HepG2 (cell line): ENCODE results near the gene CACNA1G. TPM values are rescaled to one million over a fixed set of nuclear protein-coding genes. Genes with fewer than 3 reads are reported as not detected.

Experiments used
- ATAC-seq: fragments of 200-7000 bp; cut with Tn5 transposase; 3 replicates; pipeline ENCODE4 v1.9.1; 2020; ENCODE audit warnings: mild to moderate bottlenecking, moderate library complexity
- BruUV-seq: library from RNA; stranded (reverse); fragments of 400-500 nt; replicated peaks from 2 replicates; lab custom pipeline; 2021; lab: Mats Ljungman, UMichigan
- CTCF ChIA-PET: fragments of 300-600 bp; formaldehyde crosslinking; extraction: SDS; loops from one replicate; lab custom pipeline; 2021; ENCODE audit warnings: low total read pairs, inconsistent platforms, low intra/inter-chr PET ratio; lab: Yijun Ruan, JAX
- POLR2A ChIA-PET: fragments of 350-600 bp; sonication (Branson Sonifier 250); formaldehyde crosslinking; loops from one replicate; lab custom pipeline; 2020; ENCODE audit warnings: antibody characterized with exemption, inconsistent platforms; lab: Yijun Ruan, JAX
- DNase-seq: peaks from one replicate; pipeline ENCODE4 v3.0.0-alpha.2; 2015; ENCODE audit warnings: low spot score
- FAIRE-seq: peaks from 3 replicates; lab custom pipeline; 2011; peaks lifted over from hg19 to GRCh38; lab: Jason Lieb, UNC
- H2AFZ ChIP-seq: one replicate; pipeline ENCODE4 v1.6.1; 2011; ENCODE audit warnings: low read length, inconsistent platforms
- H3K27ac ChIP-seq: fragments of 300-600 bp; 3 replicates; pipeline ENCODE4 v1.8.0; 2011; ENCODE audit warnings: mixed run types, mild to moderate bottlenecking, mixed read lengths, low read length, inconsistent platforms; ENCODE audit not compliant: insufficient read depth; ENCODE audit errors: extremely low read length
- H3K27me3 ChIP-seq, 2 experiments: fragments of 200-600 bp in 1 of 2; 2 replicates in 1 of 2; 3 replicates in 1 of 2; pipeline versions ENCODE4 v1.6.0 to v1.8.0; 2011; ENCODE audit warnings: low read length in 2 of 2, mild to moderate bottlenecking in 2 of 2, moderate library complexity in 2 of 2, inconsistent platforms in 1 of 2; ENCODE audit not compliant: insufficient read depth in 2 of 2, control insufficient read depth in 1 of 2
- H3K36me3 ChIP-seq, 2 experiments: fragments of 200-600 bp in 1 of 2; replicated peaks in 1 of 2; 2 replicates in 1 of 2; 3 replicates in 1 of 2; pipeline versions ENCODE4 v1.5.1 to v1.8.0; 2011; ENCODE audit warnings: low read length in 2 of 2, inconsistent platforms in 1 of 2; ENCODE audit not compliant: insufficient read depth in 2 of 2, control insufficient read depth in 1 of 2
- H3K4me1 ChIP-seq: 2 replicates; pipeline ENCODE4 v1.5.1; 2012; ENCODE audit warnings: low read length, inconsistent platforms; ENCODE audit not compliant: insufficient read depth
- H3K4me2 ChIP-seq: 2 replicates; pipeline ENCODE4 v1.6.0; 2011; ENCODE audit warnings: low read depth, low read length, inconsistent platforms
- H3K4me3 ChIP-seq, 3 experiments: fragments of 200-600 bp in 1 of 3; sonication (generic), shearing (Covaris generic) in 1 of 3; replicated peaks in 1 of 3; 2 replicates each; pipeline ENCODE4 v1.5.1; 2011 to 2016; ENCODE audit warnings: low read length in 3 of 3, inconsistent platforms in 2 of 3, low read depth in 2 of 3, mild to moderate bottlenecking in 2 of 3, control low read depth in 1 of 3, mixed read lengths in 1 of 3; ENCODE audit not compliant: insufficient read depth in 1 of 3
- H3K79me2 ChIP-seq: one replicate; pipeline ENCODE4 v1.6.1; 2011; ENCODE audit warnings: low read length, inconsistent platforms; ENCODE audit not compliant: insufficient read depth
- H3K9ac ChIP-seq: 2 replicates; pipeline ENCODE4 v1.6.0; 2011; ENCODE audit warnings: mild to moderate bottlenecking, low read depth, low read length, inconsistent platforms; ENCODE audit not compliant: insufficient read depth
- H3K9me3 ChIP-seq: 2 replicates; pipeline ENCODE4 v1.5.1; 2012; ENCODE audit warnings: mild to moderate bottlenecking, low read length
- H4K20me1 ChIP-seq: 2 replicates; pipeline ENCODE4 v1.6.0; 2011; ENCODE audit warnings: inconsistent platforms, mild to moderate bottlenecking, low read length, moderate library complexity; ENCODE audit not compliant: insufficient read depth
- RAD51 ChIP-seq: fragments of 450-650 bp; IDR thresholded peaks from 2 replicates; pipeline ENCODE4 v1.6.1; 2016; ENCODE audit warnings: borderline replicate concordance
- U2AF1 ChIP-seq: fragments of 200-400 bp; formaldehyde crosslinking; optimal IDR thresholded peaks from 2 replicates; pipeline ENCODE3; 2017; ENCODE audit warnings: mild to moderate bottlenecking, low read depth, low read length
- ZBTB43 ChIP-seq: sonication (generic); formaldehyde crosslinking; conservative IDR thresholded peaks from 2 replicates; pipeline ENCODE4 v1.4.0; 2020; ENCODE audit warnings: missing genetic modification reagents
- ZNF12 ChIP-seq: sonication (generic); formaldehyde crosslinking; IDR thresholded peaks from 2 replicates; pipeline ENCODE4 v1.5.0; 2020; ENCODE audit warnings: missing genetic modification reagents
- WGBS: methylation state at CpG from one replicate; pipeline ENCODE4 v1.1.6; 2017; ENCODE audit warnings: low lambda C conversion rate; 5-methylcytosine and 5-hydroxymethylcytosine counted together
- in situ Hi-C: cut with HindIII; loops from 2 replicates; pipeline ENCODE4 v1.10.0; 2017; ENCODE audit warnings: low pct_unique_long_range_greater_than_20kb; ENCODE audit not compliant: extremely low pct_ligation_motif_present
- intact Hi-C: fragments of 100-400 bp; cut with micrococcal nuclease; formaldehyde crosslinking; loops from one replicate; pipeline ENCODE4 v1.10.0; 2022; ENCODE audit not compliant: unreplicated experiment
- polyA plus RNA-seq, 8 experiments: library from polyadenylated mRNA; depleted of rRNA in 3 of 8; stranded (reverse) in 7 of 8; unstranded in 1 of 8; fragments of >200 nt; fragmentation: Illumina TruSeq in 4 of 8; extraction: Trizol in 4 of 8; gene quantifications; 2 replicates each; pipeline versions ENCODE4 v1.2.1 to v1.2.3, GENCODE V29; 2011 to 2016; ENCODE audit warnings: low read depth in 4 of 8, missing spikeins in 1 of 8, mixed read lengths in 1 of 8; ENCODE audit not compliant: insufficient read depth in 1 of 8
- total RNA-seq, 5 experiments: library from RNA; depleted of rRNA; stranded (reverse); fragments of >200 nt; fragmentation: Illumina TruSeq; extraction: Trizol; gene quantifications; 2 replicates each; pipeline ENCODE4 v1.2.3, GENCODE V29; 2016; ENCODE audit warnings: low read depth in 1 of 5
- TF ChIP-seq, protein P1 (sequence below): sonication (generic); formaldehyde crosslinking; IDR thresholded peaks from 2 replicates; pipeline ENCODE4 v1.4.0; 2020; ENCODE audit warnings: mild to moderate bottlenecking, missing genetic modification reagents

Gene CACNA1G
- total and polyA plus RNA-seq, 2 of the 13 experiments (the other 11 are each of a cell fraction or from before 2014, with no cell fraction given), result 0.02 TPM; not detected in 1

DNA sequence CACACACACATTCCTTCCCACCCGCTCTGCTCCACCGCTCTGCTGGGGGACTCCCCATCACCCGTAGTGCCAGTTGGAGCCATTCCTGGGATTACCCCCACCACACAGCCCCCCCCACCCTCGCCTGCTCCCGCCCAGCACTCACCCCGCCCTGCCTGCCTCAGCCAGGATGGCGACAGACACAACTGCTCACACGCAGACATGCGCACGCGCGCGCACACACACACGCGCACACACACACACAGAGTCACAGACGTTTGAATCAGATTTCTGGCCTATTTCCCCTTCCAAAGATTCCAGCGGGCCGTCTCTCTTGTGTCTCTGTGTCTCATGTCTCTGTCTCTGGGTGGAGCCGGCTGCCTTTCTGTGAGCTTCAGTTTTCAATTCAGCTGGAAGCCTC lies 4.4 kb downstream of the CACNA1G start:
- ChIA-PET CTCF (interaction anchor here (0.8 kb wide), 1 partner anchor 70 kb away, joined by 3 read pairs; the partner anchor contains the start of gene ABCC3), POLR2A (no interaction called here)
- H3K9ac ChIP-seq, result no peak overlapping the region
- H3K27me3 ChIP-seq, result peaks cover 35 to 86% of the 10 kb centered on the region in 2 experiments
- FAIRE-seq (no peak), ATAC-seq (no peak), DNase-seq (no peak)
- 57% methylated on average over 19 of the region's 19 CpGs for WGBS
- H3K4me2 ChIP-seq, result no peak overlapping the region
- H2AFZ ChIP-seq, result no peak overlapping the region
- no peaks in the 10 kb centered on the region for H3K79me2 ChIP-seq
- H3K4me3 ChIP-seq, result no peak overlapping the region
- intact Hi-C loops, result no loop called here
- no peaks in the 10 kb centered on the region for H3K9me3 ChIP-seq
- H3K4me1 ChIP-seq, result peaks cover 6% of the 10 kb centered on the region
- peaks cover 5% of the 10 kb centered on the region; the same call in 1 of the 2 replicates for H4K20me1 ChIP-seq
- BruUV-seq, result no TSS peak
- H3K36me3 ChIP-seq, result no peaks in the 10 kb centered on the region
- H3K27ac ChIP-seq, result no peak overlapping the region
- in situ Hi-C loops, result no loop called here
- TF ChIP-seq RAD51, result no peak
- TF ChIP-seq ZBTB43 (CRISPR knock-in tag), result no peak
- TF ChIP-seq, protein P1, sequence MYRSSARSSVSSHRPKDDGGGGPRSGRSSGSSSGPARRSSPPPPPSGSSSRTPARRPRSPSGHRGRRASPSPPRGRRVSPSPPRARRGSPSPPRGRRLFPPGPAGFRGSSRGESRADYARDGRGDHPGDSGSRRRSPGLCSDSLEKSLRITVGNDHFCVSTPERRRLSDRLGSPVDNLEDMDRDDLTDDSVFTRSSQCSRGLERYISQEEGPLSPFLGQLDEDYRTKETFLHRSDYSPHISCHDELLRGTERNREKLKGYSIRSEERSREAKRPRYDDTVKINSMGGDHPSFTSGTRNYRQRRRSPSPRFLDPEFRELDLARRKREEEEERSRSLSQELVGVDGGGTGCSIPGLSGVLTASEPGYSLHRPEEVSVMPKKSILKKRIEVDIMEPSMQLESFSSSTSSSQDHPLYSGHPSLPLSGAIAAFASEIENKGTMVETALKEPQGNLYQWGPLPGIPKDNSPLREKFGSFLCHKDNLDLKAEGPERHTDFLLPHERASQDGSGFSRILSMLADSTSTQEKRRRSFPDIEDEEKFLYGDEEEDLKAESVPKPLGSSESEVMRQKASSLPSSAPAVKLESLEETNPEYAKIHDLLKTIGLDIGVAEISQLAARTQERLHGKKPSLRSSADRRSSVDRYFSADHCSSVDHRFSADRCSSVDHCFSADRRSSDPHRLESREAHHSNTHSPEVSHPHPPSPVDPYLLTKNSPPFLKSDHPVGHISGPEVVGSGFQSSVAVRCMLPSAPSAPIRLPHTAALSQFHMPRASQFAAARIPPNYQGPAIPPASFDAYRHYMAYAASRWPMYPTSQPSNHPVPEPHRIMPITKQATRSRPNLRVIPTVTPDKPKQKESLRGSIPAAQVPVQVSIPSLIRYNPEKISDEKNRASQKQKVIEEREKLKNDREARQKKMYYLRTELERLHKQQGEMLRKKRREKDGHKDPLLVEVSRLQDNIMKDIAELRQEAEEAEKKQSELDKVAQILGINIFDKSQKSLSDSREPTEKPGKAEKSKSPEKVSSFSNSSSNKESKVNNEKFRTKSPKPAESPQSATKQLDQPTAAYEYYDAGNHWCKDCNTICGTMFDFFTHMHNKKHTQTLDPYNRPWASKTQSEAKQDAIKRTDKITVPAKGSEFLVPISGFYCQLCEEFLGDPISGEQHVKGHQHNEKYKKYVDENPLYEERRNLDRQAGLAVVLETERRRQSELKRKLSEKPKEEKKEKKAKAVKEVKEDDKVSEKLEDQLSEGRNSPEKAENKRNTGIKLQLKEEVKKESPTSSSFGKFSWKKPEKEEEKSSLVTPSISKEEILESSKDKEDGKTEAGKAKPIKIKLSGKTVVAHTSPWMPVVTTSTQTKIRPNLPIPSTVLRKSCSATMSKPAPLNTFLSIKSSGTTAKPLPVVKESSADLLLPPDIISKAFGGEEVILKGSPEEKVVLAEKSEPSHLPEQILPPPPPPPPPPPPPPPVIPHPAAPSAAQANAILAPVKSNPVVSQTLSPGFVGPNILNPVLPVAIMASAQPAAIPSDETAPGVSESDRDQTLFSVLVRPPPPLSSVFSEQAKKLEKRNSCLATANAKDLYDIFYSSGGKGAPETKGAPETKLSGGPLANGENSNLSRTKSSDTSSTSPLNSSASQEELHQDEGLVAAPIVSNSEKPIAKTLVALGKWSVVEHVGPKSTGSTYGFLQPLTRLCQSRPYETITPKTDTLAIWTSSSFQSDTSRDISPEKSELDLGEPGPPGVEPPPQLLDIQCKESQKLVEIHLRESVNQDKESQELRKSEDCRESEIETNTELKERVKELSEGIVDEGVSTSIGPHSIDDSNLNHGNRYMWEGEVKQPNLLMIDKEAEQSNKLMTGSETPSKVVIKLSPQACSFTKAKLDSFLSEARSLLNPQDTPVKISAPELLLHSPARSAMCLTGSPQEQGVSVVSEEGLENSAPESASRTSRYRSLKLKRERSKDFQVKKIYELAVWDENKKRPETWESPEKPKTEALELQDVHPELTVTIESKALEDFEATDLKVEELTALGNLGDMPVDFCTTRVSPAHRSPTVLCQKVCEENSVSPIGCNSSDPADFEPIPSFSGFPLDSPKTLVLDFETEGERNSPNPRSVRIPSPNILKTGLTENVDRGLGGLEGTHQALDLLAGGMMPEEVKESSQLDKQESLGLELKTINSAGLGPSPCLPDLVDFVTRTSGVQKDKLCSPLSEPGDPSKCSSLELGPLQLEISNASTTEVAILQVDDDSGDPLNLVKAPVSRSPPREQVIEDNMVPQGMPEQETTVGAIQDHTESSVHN (CRISPR knock-in tag), result no peak
- TF ChIP-seq U2AF1, result no peak
- no peak for TF ChIP-seq ZNF12 (CRISPR knock-in tag)
